ENCODE data around the gene SRRM1. TPM values are rescaled to one million over a fixed set of nuclear protein-coding genes. Genes with fewer than 3 reads are reported as not detected.
"Not testable (repeated sequence)": the region's sequence is repeated elsewhere in the genome, so short reads cannot be mapped to it uniquely, and the experiment has no call there.

Gene SRRM1
- total RNA-seq, 1 donor, result 62.2 TPM

GRCh38 chr1:24699628-24700027, 56.5 kb downstream of the SRRM1 start:
- no peak overlapping the region for H3K4me3 ChIP-seq (ENCODE audit: low read depth, low read length)
- no peak for DNase-seq (ENCODE audit: low read depth)
- no peak for TF ChIP-seq CTCF (IDR thresholded peaks at IDR 0.05; ENCODE audit: insufficient read depth, low read depth, low read length)

GRCh38 chr1:24702511-24703293, 59.6 kb downstream of the SRRM1 start:
- DNase-seq (ENCODE audit: low read depth), result peak; percentile 18
- no peak overlapping the region for H3K4me3 ChIP-seq (ENCODE audit: low read depth, low read length)
- no peak for TF ChIP-seq CTCF (IDR thresholded peaks at IDR 0.05; ENCODE audit: insufficient read depth, low read depth, low read length)

DNA sequence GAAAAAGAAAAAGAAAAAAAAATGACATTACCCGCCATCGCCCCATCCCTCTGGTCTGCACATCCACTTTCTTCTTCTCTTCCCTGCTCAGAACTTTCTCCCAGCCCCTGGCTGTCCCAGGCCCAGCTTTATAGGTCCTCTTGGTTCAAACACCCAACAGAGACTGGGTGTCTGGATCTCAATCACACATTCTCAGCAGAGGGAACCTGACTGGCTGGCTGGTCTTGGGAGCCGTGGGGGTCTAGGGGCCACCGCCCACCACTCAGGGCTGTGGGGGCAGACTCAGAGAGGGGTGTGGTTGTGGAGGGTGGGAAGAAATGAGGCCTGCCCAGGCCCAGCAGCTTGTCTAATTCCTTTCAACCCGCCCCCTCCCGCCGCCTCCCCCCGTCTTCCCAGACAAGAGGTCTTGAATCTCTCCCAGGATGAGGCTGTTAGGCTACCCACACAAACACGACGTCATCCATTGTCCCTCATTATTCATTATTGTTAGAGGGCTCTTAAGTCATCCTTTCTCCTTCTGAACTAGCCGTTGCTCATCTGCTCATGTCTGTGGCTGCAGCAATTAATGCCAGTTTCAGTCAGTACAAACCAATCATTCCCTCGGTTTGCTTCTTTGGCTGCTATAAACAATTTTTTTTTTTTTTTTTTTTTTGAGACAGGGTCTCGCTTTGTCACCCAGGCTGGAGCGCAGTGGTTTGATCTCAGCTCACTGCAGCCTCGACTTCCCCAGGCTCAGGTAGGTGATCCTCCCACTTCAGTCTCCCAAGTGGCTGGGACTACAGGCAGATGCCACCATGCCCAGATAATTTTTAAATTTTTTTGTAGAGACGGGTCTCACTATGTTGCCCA, 61.5 kb downstream of the SRRM1 start:
- DNase-seq (ENCODE audit: low read depth), result peak; percentile 43
- no peak overlapping the region for H3K4me3 ChIP-seq (ENCODE audit: low read depth, low read length)
- TF ChIP-seq CTCF (IDR thresholded peaks at IDR 0.05; ENCODE audit: insufficient read depth, low read depth, low read length), result no peak

DNA sequence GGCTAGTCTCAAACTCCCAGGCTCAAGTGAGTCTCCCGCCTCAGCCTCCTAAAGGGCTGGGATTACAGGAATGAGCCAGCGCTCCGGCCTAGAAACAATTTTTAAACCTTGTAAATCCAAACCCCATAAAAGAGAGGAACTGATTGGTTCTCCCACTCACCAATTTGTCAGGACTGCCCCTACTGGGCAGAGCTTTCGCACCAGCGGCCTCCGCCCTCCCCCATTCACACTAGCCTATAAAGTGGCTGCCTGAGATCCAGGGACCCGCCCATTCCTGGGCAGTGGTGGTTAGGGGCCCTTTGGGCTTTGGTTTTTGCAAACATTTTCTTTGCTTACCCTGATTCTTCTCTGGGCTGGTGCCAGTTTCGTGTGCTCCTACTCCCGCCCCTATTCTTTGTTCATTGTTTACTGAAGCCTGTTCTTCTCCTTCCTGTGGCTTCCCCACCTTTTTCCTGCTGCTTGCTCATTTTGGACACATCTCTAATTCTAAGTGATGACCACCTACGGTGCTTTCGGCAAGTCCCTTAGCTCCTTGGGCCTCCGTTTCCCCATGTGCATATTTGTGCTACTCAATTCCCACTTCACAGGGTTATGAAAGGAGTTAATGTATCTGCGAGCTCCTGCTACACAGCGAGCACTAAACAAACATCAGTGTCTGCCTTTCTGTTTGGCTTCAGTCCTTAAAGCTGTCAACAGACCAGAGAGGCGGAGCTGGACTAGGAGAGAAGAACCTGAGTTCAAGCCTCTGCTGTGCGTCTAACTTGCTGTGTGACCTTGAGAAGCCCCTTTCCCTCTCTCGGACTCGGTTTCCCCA, 62.4 kb downstream of the SRRM1 start:
- peak overlapping the region; percentile 8 for H3K4me3 ChIP-seq (ENCODE audit: low read depth, low read length)

GRCh38 chr1:24706074-24706389, 62.9 kb downstream of the SRRM1 start:
- H3K4me3 ChIP-seq (ENCODE audit: low read depth, low read length); DNase-seq (ENCODE audit: low read depth): not testable (repeated sequence)

More for the DNA sequence above, 62.4 kb downstream of the SRRM1 start:
- no peak for TF ChIP-seq CTCF (IDR thresholded peaks at IDR 0.05; ENCODE audit: insufficient read depth, low read depth, low read length)
- DNase-seq (ENCODE audit: low read depth), result peak; percentile 89

DNA sequence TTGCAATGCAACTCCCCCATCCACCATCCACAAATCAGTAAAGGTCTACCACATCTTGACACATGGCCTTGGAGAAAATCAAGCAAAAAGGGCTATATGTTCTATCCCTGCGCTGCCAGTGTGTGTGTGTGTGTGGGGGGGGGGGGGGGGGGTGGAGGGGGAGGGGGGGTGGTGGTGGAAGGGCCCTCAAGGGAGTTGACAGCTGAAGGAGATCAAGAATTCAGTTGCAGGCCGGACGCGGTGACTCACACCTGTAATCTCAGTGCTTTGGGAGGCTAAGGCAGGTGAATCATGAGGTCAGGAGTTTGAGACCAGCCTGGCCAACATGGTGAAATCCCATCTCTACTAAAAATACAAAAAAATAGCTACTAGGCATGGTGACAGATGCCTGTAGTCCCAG, 64.6 kb downstream of the SRRM1 start:
- H3K4me3 ChIP-seq (ENCODE audit: low read depth, low read length), result no peak overlapping the region
- DNase-seq (ENCODE audit: low read depth), result peak; percentile 39
- no peak for TF ChIP-seq CTCF (IDR thresholded peaks at IDR 0.05; ENCODE audit: insufficient read depth, low read depth, low read length)

DNA sequence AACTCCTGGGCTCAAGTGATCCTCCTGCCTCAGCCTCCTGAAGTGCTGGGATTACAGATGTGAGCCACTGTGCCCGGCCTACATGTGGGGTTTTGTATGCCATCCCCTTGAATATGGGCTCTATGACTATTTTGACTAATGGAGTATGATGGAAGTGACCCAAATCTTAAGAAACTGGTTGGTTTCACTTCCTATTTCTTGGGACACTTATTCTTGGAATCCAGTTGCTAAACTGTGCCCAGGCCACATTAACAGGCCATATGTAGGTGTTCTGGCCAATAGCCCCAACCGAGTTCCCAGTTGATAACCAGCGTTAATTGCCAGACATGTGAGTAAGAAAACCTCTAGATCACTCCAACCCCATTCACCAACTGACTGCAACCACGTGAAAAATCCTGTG, 65.8 kb downstream of the SRRM1 start:
- no peak for DNase-seq (ENCODE audit: low read depth)
- no peak overlapping the region for H3K4me3 ChIP-seq (ENCODE audit: low read depth, low read length)
- no peak for TF ChIP-seq CTCF (IDR thresholded peaks at IDR 0.05; ENCODE audit: insufficient read depth, low read depth, low read length)

All from fibroblast of villous mesenchyme (primary cell).